Adrenal gland (tissue), 12 donors: Measurements from ENCODE around the gene CYP27B1. TPM values are rescaled to one million over a fixed set of nuclear protein-coding genes. Genes with fewer than 3 reads are reported as not detected.

Source experiments
- DNase-seq, 7 donors: peaks; one replicate each; pipeline ENCODE4 v3.0.0-alpha.2; 2019 to 2020
- H3K27ac ChIP-seq, 5 donors: fragments of 200-600 bp; sonication (generic) in 4 of 5; 1 replicate in 3 of 5; 2 replicates in 2 of 5; pipeline versions ENCODE4 v1.5.1 to v1.8.0; 2016 to 2020; ENCODE audit warnings: mild to moderate bottlenecking in 1 of 5
- H3K27me3 ChIP-seq: fragments of 200-600 bp; 2 replicates; pipeline ENCODE4 v1.8.0; 2021
- H3K36me3 ChIP-seq, 2 donors: fragments of 200-600 bp; replicated peaks in 1 of 2; 1 replicate in 1 of 2; 2 replicates in 1 of 2; pipeline versions ENCODE4 v1.5.1 to v1.8.0; 2018 to 2022
- H3K4me1 ChIP-seq, 2 donors: fragments of 200-600 bp; replicated peaks in 1 of 2; 1 replicate in 1 of 2; 2 replicates in 1 of 2; pipeline versions ENCODE4 v1.5.1 to v1.8.0; 2018 to 2021
- H3K4me3 ChIP-seq, 4 donors: fragments of 200-600 bp; sonication (generic) in 3 of 4; one replicate each; pipeline ENCODE4 v1.5.1; 2016 to 2018
- H3K9me3 ChIP-seq, 3 donors: fragments of 200-600 bp; sonication (generic) in 1 of 3; replicated peaks in 1 of 3; 1 replicate in 2 of 3; 2 replicates in 1 of 3; pipeline versions ENCODE4 v1.5.1 to v1.8.0; 2016 to 2021
- POLR2A ChIP-seq, 2 donors: fragments of 450-650 bp; IDR thresholded peaks; one replicate each; pipeline ENCODE4 v1.6.1; 2017; ENCODE audit warnings: antibody characterized with exemption in 2 of 2, mild to moderate bottlenecking in 2 of 2, moderate library complexity in 1 of 2
- WGBS, 4 donors: extraction: QIAGEN DNeasy Blood & Tissue Kit in 2 of 4; methylation state at CpG; one replicate each; pipeline versions ENCODE4 v1.1.5 to v1.1.7; 2013 to 2017; 5-methylcytosine and 5-hydroxymethylcytosine counted together
- intact Hi-C, 2 donors: fragments of 100-400 bp; cut with DNase I; formaldehyde crosslinking; loops; one replicate each; pipeline versions ENCODE4 v1.14.1 to v1.15.0; 2022 to 2023
- polyA plus RNA-seq, 3 donors: library from polyadenylated mRNA; stranded (reverse); fragments of 200-250 nt in 2 of 3; fragments of 350-450 nt in 1 of 3; fragmentation: Illumina TruSeq in 1 of 3; extraction: RNeasy Lipid Tissue Mini Kit (QIAGEN cat#74804) in 1 of 3; gene quantifications; one replicate each; pipeline ENCODE4 v1.2.3, GENCODE V29; 2013 to 2014
- total RNA-seq, 9 donors: library from RNA; depleted of rRNA in 4 of 9; stranded (reverse); fragments of >200 nt in 4 of 9; fragments of 120-200 nt in 1 of 9; fragmentation: NEBNext Ultra II Directional in 1 of 9; extraction: Animal tissue kit (Norgen Biotek cat#: 25700) in 1 of 9; gene quantifications; one replicate each; pipeline versions ENCODE4 v1.1.0 to v1.2.4, GENCODE V29; 2013 to 2023
- TF ChIP-seq, protein P1 (sequence below), 6 experiments: fragments of 450-650 bp in 4 of 6; fragments of 200-600 bp in 2 of 6; sonication (generic) in 1 of 6; IDR thresholded peaks; 1 replicate in 5 of 6; 2 replicates in 1 of 6; pipeline versions ENCODE4 v1.5.1 to v1.8.0; 2016 to 2021; ENCODE audit warnings: antibody characterized with exemption in 6 of 6, mild to moderate bottlenecking in 2 of 6, moderate library complexity in 1 of 6
- donor health status: healthy with polysubstance abuse.
- donor health status: Bipolar disorder and iron deficiency.
- donor health status: DM: yes; HTN: yes; CAD: no.
- donor health status: DM: no; HTN: no; CAD: no.
- donor health status: DM: no; HTN: no; CAD: no.
- donor health status: DM: yes; HTN: yes; CAD: no.

CYP27B1 gene
- total and polyA plus RNA-seq, 12 donors, result 0.48 to 10.4 (median 3.1) TPM

DNA sequence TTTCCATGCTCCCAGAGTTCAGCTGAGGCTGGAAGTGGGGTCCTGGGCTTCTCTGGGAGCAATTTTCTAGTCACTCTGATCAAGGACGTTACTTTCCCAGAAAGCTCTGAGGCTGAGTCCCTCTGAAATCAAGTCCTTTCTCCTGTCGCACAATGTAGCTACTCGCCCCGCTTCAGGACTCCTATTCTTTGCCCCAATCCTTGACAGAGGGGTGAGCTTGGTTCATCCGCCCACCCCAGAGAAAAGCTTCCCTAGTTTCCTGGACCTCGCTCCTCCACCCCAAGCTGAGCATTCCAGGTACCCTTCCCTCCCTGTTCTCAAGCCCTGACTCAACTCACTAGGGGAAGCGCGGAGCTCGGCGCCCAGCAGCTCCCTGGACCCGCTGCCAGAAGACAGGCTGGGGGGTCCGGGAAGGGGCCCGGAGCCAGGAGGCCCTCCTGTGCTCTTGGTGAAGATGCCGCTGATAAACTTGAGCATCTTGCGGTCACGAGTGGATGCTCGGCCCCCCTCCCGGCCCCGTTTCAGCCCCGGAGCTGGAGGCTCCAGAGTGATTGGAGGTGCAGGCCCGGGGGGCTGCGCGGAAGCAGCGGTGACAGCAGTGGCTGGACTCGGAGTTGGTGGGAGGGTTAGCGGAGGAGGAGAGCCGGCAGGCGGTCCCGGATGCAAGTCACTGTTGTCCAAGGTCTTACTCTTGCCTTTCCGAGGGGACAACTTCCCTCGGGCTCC, 30.0 kb downstream of the CYP27B1 start:
- Histone ChIP-seq H3K9me3 (no peaks in the 10 kb centered on the region), H3K36me3 (no peaks in the 10 kb centered on the region), H3K27me3 (peaks cover 48% of the 10 kb centered on the region), H3K4me1 (peaks cover 14 to 25% of the 10 kb centered on the region in 2 donors), H3K4me3 (no peak overlapping the region), H3K27ac (no peak overlapping the region)
- 14 to 25% (median 17%) methylated on average over 6 to 31 of the region's 31 CpGs for WGBS, 4 donors
- no peak for DNase-seq
- TF ChIP-seq POLR2A (IDR thresholded peaks at IDR 0.05), result no peak
- TF ChIP-seq, protein P1, sequence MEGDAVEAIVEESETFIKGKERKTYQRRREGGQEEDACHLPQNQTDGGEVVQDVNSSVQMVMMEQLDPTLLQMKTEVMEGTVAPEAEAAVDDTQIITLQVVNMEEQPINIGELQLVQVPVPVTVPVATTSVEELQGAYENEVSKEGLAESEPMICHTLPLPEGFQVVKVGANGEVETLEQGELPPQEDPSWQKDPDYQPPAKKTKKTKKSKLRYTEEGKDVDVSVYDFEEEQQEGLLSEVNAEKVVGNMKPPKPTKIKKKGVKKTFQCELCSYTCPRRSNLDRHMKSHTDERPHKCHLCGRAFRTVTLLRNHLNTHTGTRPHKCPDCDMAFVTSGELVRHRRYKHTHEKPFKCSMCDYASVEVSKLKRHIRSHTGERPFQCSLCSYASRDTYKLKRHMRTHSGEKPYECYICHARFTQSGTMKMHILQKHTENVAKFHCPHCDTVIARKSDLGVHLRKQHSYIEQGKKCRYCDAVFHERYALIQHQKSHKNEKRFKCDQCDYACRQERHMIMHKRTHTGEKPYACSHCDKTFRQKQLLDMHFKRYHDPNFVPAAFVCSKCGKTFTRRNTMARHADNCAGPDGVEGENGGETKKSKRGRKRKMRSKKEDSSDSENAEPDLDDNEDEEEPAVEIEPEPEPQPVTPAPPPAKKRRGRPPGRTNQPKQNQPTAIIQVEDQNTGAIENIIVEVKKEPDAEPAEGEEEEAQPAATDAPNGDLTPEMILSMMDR (IDR thresholded peaks at IDR 0.05), result no peak
- intact Hi-C loops, result no loop called here

GRCh38 chr12:57735952-57736740, 30.7 kb downstream of the CYP27B1 start:
- Histone ChIP-seq H3K27ac (no peak overlapping the region), H3K9me3 (no peaks in the 10 kb centered on the region), H3K36me3 (no peaks in the 10 kb centered on the region), H3K27me3 (peaks cover 47% of the 10 kb centered on the region), H3K4me1 (peaks cover 14 to 25% of the 10 kb centered on the region in 2 donors), H3K4me3 (peak overlapping the region in 1 of 4 donors; percentile 12)
- no peak for DNase-seq
- intact Hi-C loops, result no loop called here
- TF ChIP-seq POLR2A (IDR thresholded peaks at IDR 0.05), result no peak
- TF ChIP-seq, protein P1 (IDR thresholded peaks at IDR 0.05), result peak in 2 of 6 experiments; percentile 5 to 14
- WGBS, 4 donors, result 7 to 29% (median 16%) methylated on average over 13 to 49 of the region's 49 CpGs

DNA sequence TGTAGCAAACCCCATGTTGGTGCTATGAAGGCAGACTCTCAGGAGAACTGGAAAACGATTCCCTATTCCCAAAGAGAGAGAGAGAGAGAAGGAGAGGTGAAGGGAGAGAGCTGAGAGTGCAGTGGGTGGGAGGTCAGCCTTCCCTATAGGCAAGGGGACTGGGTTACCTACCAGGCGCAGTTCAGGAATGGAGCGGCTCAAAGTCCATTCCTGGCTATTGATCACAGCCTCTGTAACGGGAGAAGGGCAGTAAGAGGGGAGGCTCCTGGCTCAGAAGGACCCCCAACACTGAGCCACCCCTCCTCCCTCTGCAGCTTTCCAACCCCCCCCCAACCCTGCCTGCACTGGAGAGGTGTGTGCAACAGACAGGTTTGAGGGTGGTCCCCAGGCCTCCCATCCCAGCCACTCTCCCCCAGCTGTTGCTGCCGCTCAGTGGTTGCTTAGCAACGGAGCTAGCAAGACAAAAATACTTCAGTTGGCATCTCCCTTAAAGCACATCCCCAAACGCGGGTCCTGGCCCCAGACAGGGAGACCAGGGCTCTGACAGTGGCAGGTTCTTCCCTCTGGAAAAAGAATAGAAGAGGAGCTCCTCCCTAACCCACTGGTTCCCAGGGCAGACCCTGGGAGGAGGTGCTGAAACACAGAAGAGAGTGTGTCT, 31.6 kb downstream of the CYP27B1 start:
- Histone ChIP-seq H3K36me3 (no peaks in the 10 kb centered on the region), H3K9me3 (no peaks in the 10 kb centered on the region), H3K4me1 (peaks cover 14 to 25% of the 10 kb centered on the region in 2 donors), H3K4me3 (no peak overlapping the region), H3K27ac (no peak overlapping the region), H3K27me3 (peaks cover 39% of the 10 kb centered on the region)
- 27 to 29% (median 28%) methylated on average over 8 of the region's 8 CpGs for WGBS, 4 donors
- no peak for DNase-seq
- intact Hi-C loops, result no loop called here
- no peak for TF ChIP-seq POLR2A (IDR thresholded peaks at IDR 0.05)
- TF ChIP-seq, protein P1 (IDR thresholded peaks at IDR 0.05), result no peak

DNA sequence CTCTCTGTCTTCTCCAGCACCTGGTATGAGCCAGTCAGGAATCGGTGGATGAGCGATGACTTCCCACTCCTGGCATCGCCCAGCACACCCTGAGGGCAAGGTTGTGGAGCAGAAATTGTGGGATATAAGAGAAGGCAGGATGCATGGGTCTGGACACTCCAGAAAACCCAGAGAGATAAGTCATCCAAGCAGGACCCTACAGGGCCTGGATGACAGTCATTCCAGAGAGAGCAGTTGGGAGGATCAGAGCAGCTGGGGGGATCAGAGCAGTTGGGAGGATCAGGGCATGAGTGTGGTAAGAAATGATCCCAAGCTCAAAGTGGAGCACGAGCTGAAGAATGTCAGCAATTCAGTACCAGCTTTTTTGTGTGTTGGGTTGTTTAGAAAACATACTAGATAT, 32.3 kb downstream of the CYP27B1 start:
- TF ChIP-seq POLR2A (IDR thresholded peaks at IDR 0.05), result no peak
- TF ChIP-seq, protein P1 (IDR thresholded peaks at IDR 0.05), result no peak
- Histone ChIP-seq H3K4me3 (no peak overlapping the region), H3K9me3 (no peaks in the 10 kb centered on the region), H3K27ac (no peak overlapping the region), H3K4me1 (peaks cover 14 to 25% of the 10 kb centered on the region in 2 donors), H3K36me3 (no peaks in the 10 kb centered on the region), H3K27me3 (peaks cover 37% of the 10 kb centered on the region)
- intact Hi-C loops, result no loop called here
- DNase-seq, result no peak
- WGBS, 4 donors, result 72 to 87% (median 76%) methylated on average over 4 of the region's 4 CpGs
